GM12878 (cell line): ENCODE results near the gene IDH3B. TPM values are rescaled to one million over a fixed set of nuclear protein-coding genes. Genes with fewer than 3 reads are reported as not detected.

Experiments
- ATAC-seq: fragments of 200-7000 bp; cut with Tn5 transposase; 3 replicates; pipeline ENCODE4 v1.9.1; 2020; ENCODE audit warnings: mild to moderate bottlenecking, moderate library complexity
- BruUV-seq: library from RNA; stranded (reverse); fragments of 400-500 nt; replicated peaks from 2 replicates; lab custom pipeline; 2021; lab: Mats Ljungman, UMichigan
- CTCF ChIA-PET: fragments of 300-600 bp; sonication (Branson Sonifier 250); formaldehyde crosslinking; extraction: SDS; loops from one replicate; lab custom pipeline; 2021; ENCODE audit warnings: inconsistent platforms; lab: Yijun Ruan, JAX
- POLR2A ChIA-PET: fragments of 350-600 bp; formaldehyde crosslinking; extraction: SDS; loops from one replicate; lab custom pipeline; 2021; ENCODE audit warnings: inconsistent platforms; lab: Charles Lee
- RAD21 ChIA-PET: fragments of 300-600 bp; sonication (Branson Sonifier 250); formaldehyde crosslinking; loops from one replicate; lab custom pipeline; 2023; ENCODE audit warnings: antibody characterized with exemption; ENCODE audit not compliant: unreplicated experiment; lab: Charles Lee
- SMC1A ChIA-PET: fragments of 300-600 bp; sonication (Branson Sonifier 250); formaldehyde crosslinking; loops from one replicate; lab custom pipeline; 2023; ENCODE audit not compliant: unreplicated experiment, uncharacterized antibody; lab: Charles Lee
- DNase-seq: peaks from one replicate; pipeline ENCODE4 v3.0.0-alpha.2; 2011; ENCODE audit warnings: low read depth, low spot score
- FAIRE-seq: peaks from 3 replicates; lab custom pipeline; 2011; peaks lifted over from hg19 to GRCh38; lab: Jason Lieb, UNC
- H2AFZ ChIP-seq: 2 replicates; pipeline ENCODE4 v1.6.0; 2011; ENCODE audit warnings: low read depth, low read length, control low read depth; ENCODE audit not compliant: control insufficient read depth
- H3K27ac ChIP-seq: 2 replicates; pipeline ENCODE4 v1.5.1; 2011; ENCODE audit warnings: control low read depth; ENCODE audit not compliant: control insufficient read depth, insufficient read depth
- H3K27me3 ChIP-seq, 2 experiments: replicated peaks in 1 of 2; 2 replicates each; pipeline versions ENCODE4 v1.6.0 to v1.6.1; 2011; ENCODE audit warnings: low read length in 1 of 2; ENCODE audit not compliant: control insufficient read depth in 2 of 2, insufficient read depth in 2 of 2
- H3K36me3 ChIP-seq, 2 experiments: 2 replicates each; pipeline ENCODE4 v1.5.1; 2011; ENCODE audit warnings: low read length in 1 of 2; ENCODE audit not compliant: control insufficient read depth in 2 of 2, insufficient read depth in 2 of 2
- H3K4me1 ChIP-seq: 2 replicates; pipeline ENCODE4 v1.6.1; 2011; ENCODE audit warnings: mild to moderate bottlenecking, low read length, moderate library complexity, mixed read lengths; ENCODE audit not compliant: control insufficient read depth, insufficient read depth
- H3K4me2 ChIP-seq: 2 replicates; pipeline ENCODE4 v1.6.0; 2011; ENCODE audit warnings: control low read depth; ENCODE audit not compliant: control insufficient read depth, insufficient read depth
- H3K4me3 ChIP-seq: fragments of 200-600 bp; sonication (generic); 2 replicates; pipeline ENCODE4 v1.5.1; 2016
- H3K79me2 ChIP-seq: 2 replicates; pipeline ENCODE4 v1.6.0; 2011; ENCODE audit warnings: low read length; ENCODE audit not compliant: control insufficient read depth, insufficient read depth
- H3K9ac ChIP-seq: 2 replicates; pipeline ENCODE4 v1.8.0; 2011; ENCODE audit warnings: low read length, control low read depth, mixed read lengths; ENCODE audit not compliant: control insufficient read depth, insufficient read depth
- H3K9me3 ChIP-seq: replicated peaks from 3 replicates; pipeline ENCODE4 v1.5.1; 2011; ENCODE audit warnings: mild to moderate bottlenecking, low read length; ENCODE audit not compliant: control insufficient read depth, insufficient read depth
- H4K20me1 ChIP-seq: 2 replicates; pipeline ENCODE4 v1.6.0; 2011; ENCODE audit not compliant: control insufficient read depth, insufficient read depth
- ATF3 ChIP-seq: IDR thresholded peaks from 2 replicates; pipeline ENCODE4 v1.6.1; 2011; ENCODE audit warnings: low read depth, mild to moderate bottlenecking, low read length, moderate library complexity, borderline replicate concordance; ENCODE audit errors: extremely low read depth
- ATF7 ChIP-seq: fragments of 450-650 bp; IDR thresholded peaks from 2 replicates; pipeline ENCODE4 v1.6.1; 2016; ENCODE audit warnings: low read depth, mild to moderate bottlenecking
- CBFB ChIP-seq: IDR thresholded peaks from 2 replicates; pipeline ENCODE4 v1.6.1; 2016; ENCODE audit warnings: antibody characterized with exemption, low read depth
- ETV6 ChIP-seq, 2 experiments: fragments of 450-650 bp in 1 of 2; IDR thresholded peaks in 1 of 2; conservative IDR thresholded peaks in 1 of 2; 2 replicates each; pipeline ENCODE4 v1.6.1; 2014; ENCODE audit warnings: antibody characterized with exemption in 1 of 2, borderline replicate concordance in 1 of 2, low read depth in 1 of 2, mild to moderate bottlenecking in 1 of 2, moderate library complexity in 1 of 2
- GATAD2B ChIP-seq: fragments of 450-650 bp; conservative IDR thresholded peaks from 2 replicates; pipeline ENCODE4 v1.6.1; 2017; ENCODE audit warnings: low read depth, mild to moderate bottlenecking, moderate library complexity
- HDAC2 ChIP-seq: fragments of 200-600 bp; sonication (generic); IDR thresholded peaks from 2 replicates; pipeline ENCODE4 v1.6.1; 2017
- MLLT1 ChIP-seq: fragments of 450-650 bp; IDR thresholded peaks from 2 replicates; pipeline ENCODE4 v1.6.1; 2016; ENCODE audit warnings: mild to moderate bottlenecking
- MYB ChIP-seq: fragments of 150-350 bp; IDR thresholded peaks from 2 replicates; pipeline ENCODE4 v1.6.1; 2014; ENCODE audit warnings: mild to moderate bottlenecking, low read depth, low read length, borderline replicate concordance
- NFYB ChIP-seq: IDR thresholded peaks from 2 replicates; pipeline ENCODE4 v1.6.1; 2011; ENCODE audit warnings: low read depth, mild to moderate bottlenecking, low read length, improper control_type of control experiment, moderate library complexity; ENCODE audit not compliant: insufficient read depth
- RAD51 ChIP-seq: fragments of 450-650 bp; IDR thresholded peaks from 2 replicates; pipeline ENCODE4 v1.6.1; 2016; ENCODE audit warnings: moderate library complexity, mild to moderate bottlenecking, inconsistent platforms
- SP1 ChIP-seq: IDR thresholded peaks from one replicate; pipeline ENCODE4 v1.6.1; 2011; ENCODE audit warnings: low read depth, low read length
- WRNIP1 ChIP-seq: IDR thresholded peaks from 2 replicates; pipeline ENCODE4 v1.6.1; 2011; ENCODE audit warnings: low read depth, low read length, improper control_type of control experiment, borderline replicate concordance
- ZBTB11 ChIP-seq: fragments of 450-650 bp; formaldehyde crosslinking; IDR thresholded peaks from 2 replicates; pipeline ENCODE4 v1.5.0; 2022; ENCODE audit warnings: mild to moderate bottlenecking, missing genetic modification characterization
- ZZZ3 ChIP-seq: IDR thresholded peaks from 2 replicates; pipeline ENCODE4 v1.6.1; 2011; ENCODE audit warnings: low read depth; ENCODE audit not compliant: control insufficient read depth, insufficient read length
- WGBS: methylation state at CpG from one replicate; pipeline ENCODE4 v1.1.6; 2016; ENCODE audit warnings: low lambda C conversion rate; ENCODE audit not compliant: insufficient replicate concordance, insufficient coverage; ENCODE audit errors: missing lambda C conversion rate; 5-methylcytosine and 5-hydroxymethylcytosine counted together
- in situ Hi-C: fragments of 300-500 bp; cut with MboI; formaldehyde crosslinking; loops from 9 replicates; pipeline ENCODE4 v1.14.3; 2018; ENCODE audit warnings: mixed read lengths
- intact Hi-C: fragments of 100-400 bp; cut with micrococcal nuclease; formaldehyde crosslinking; loops from one replicate; pipeline ENCODE4 v1.14.2; 2022; ENCODE audit not compliant: unreplicated experiment
- polyA plus RNA-seq, 11 experiments: library from polyadenylated mRNA; depleted of rRNA in 4 of 11; unstranded in 6 of 11; stranded (reverse) in 5 of 11; fragments of >200 nt; fragmentation: Nextera tagmentation in 4 of 11; fragmentation: Illumina TruSeq in 1 of 11; extraction: Ambion mirVana in 4 of 11; extraction: Trizol in 1 of 11; gene quantifications; 1 replicate in 1 of 11; 2 replicates in 10 of 11; pipeline versions ENCODE4 v1.2.1 to v1.2.3, GENCODE V29; 2011 to 2016; ENCODE audit warnings: inconsistent platforms in 2 of 11, missing spikeins in 2 of 11, low read depth in 1 of 11
- total RNA-seq, 4 experiments: library from RNA; depleted of rRNA in 3 of 4; stranded (reverse); fragments of >200 nt in 3 of 4; fragmentation: Illumina TruSeq in 1 of 4; extraction: Trizol in 1 of 4; gene quantifications; 2 replicates each; pipeline versions ENCODE4 v1.2.1 to v1.2.3, GENCODE V29; 2013 to 2021

IDH3B gene
- total and polyA plus RNA-seq, 10 of the 15 experiments (the other 5 are each of a cell fraction or from before 2014, with no cell fraction given): 65.3 to 177 (median 121) TPM

- WGBS: 1% methylated on average over 24 of the region's 24 CpGs
- no peak overlapping the region; the same call in 1 of the 2 replicates for H2AFZ ChIP-seq
- no peak for ATAC-seq
- peaks cover 52% of the 10 kb centered on the region for H3K79me2 ChIP-seq
- POLR2A ChIA-PET: interaction anchor here (0.6 to 5.6 kb wide), 5 partner anchors 11 to 187 kb away, joined by 3 to 47 read pairs (median 5); partner anchors contain the start of genes IDH3B, PCED1A, SNRPB and VPS16
- in situ Hi-C loops (no loop called here), intact Hi-C loops (loop anchor here (2.0 to 5.0 kb wide), 2 partner anchors 129 to 181 kb away; partner anchors contain the start of gene SNRPB)
- peak overlapping the region; percentile 95 for H3K4me2 ChIP-seq
- no peaks in the 10 kb centered on the region for H3K9me3 ChIP-seq
- BruUV-seq: no TSS peak
- H3K36me3 ChIP-seq: peaks cover 29 to 37% of the 10 kb centered on the region in 2 experiments
- peaks cover 17% of the 10 kb centered on the region for H4K20me1 ChIP-seq
- CTCF ChIA-PET: interaction anchor here (1.0 to 1.9 kb wide), 4 partner anchors 10 to 347 kb away, joined by 4 to 9 read pairs (median 6); partner anchors contain the start of gene IDH3B
- RAD21 ChIA-PET: no interaction called here
- no peak for FAIRE-seq
- H3K4me1 ChIP-seq: peaks cover 13% of the 10 kb centered on the region
- H3K4me3 ChIP-seq: peak overlapping the region; percentile 95
- DNase-seq: no peak
- peak overlapping the region; percentile 95 for H3K9ac ChIP-seq
- SMC1A ChIA-PET: interaction anchor here (0.6 to 4.9 kb wide), 2 partner anchors 11 to 132 kb away, joined by 7 to 25 read pairs; partner anchors contain the start of gene IDH3B
- H3K27ac ChIP-seq: peak overlapping the region; percentile 84
- no peaks in the 10 kb centered on the region for H3K27me3 ChIP-seq
- no peak for TF ChIP-seq RAD51
- TF ChIP-seq MYB: no peak
- no peak for TF ChIP-seq SP1
- TF ChIP-seq ZZZ3: no peak
- no peak for TF ChIP-seq ETV6 (conservative IDR thresholded peaks at IDR 0.05 in 1 of 2, IDR thresholded peaks at IDR 0.05 in 1 of 2; ENCODE audit: borderline replicate concordance in 1 of 2, low read depth in 1 of 2)
- no peak for TF ChIP-seq ATF7
- no peak for TF ChIP-seq ZBTB11 (CRISPR knock-in tag)
- TF ChIP-seq CBFB: no peak
- TF ChIP-seq GATAD2B: no peak
- no peak for TF ChIP-seq NFYB
- no peak for TF ChIP-seq HDAC2
- no peak for TF ChIP-seq WRNIP1
- no peak for TF ChIP-seq ATF3
- no peak for TF ChIP-seq MLLT1
These were observed 10.2 kb downstream of the IDH3B start for GRCh38 chr20:2653556-2654383.
